M059J (cell line): ENCODE measurements around the gene CFAP73. TPM values are rescaled to one million over a fixed set of nuclear protein-coding genes. Genes with fewer than 3 reads are reported as not detected.

Experiments used
- DNase-seq: peaks from one replicate; pipeline ENCODE4 v3.0.0-alpha.2; 2012; ENCODE audit warnings: low read depth
- total RNA-seq: library from RNA; depleted of rRNA; stranded (reverse); fragments of >200 nt; shearing (Covaris generic); gene quantifications from 2 replicates; pipeline ENCODE4 v1.2.3, GENCODE V29; 2014

Gene CFAP73
- total RNA-seq, 1 experiment from 2014 or later, result not detected

DNA sequence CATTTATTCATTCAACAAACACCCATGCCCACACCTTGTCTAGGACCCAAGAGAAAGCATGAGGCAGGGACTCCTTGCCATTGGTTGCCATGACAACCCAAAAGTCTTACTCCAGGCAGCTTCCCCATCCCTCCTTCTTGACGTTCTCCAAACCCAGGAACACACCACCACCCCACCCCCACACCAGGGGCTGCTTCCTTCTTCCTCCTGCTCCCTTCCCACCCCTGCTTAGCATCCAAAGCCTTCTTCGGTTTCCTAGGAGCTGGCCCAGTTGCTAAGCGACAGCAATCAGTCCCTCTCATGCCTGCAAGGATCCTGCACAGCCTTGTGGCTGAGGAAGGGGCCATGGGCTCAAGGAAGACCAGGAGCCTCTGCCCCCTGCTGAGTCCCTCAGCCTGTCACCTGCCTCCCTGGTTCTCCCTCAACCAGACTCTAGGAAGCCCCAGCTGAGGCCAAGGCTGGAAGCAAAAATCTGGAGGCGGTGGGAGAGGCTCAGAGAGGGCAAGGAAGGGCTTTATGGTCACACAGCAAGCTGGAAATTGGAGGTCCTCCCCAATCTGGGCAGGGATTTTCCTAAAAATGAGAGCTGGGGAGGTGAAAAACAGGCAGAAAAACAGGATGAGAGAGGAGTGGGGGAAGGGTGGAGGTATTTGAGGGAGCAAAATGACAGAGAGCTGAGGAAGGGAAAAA is 29.4 kb upstream of the CFAP73 start:
- peak; percentile 24 for DNase-seq

GRCh38 chr12:113120670-113121370 is 28.7 kb upstream of the CFAP73 start:
- DNase-seq, result peak; percentile 39

DNA sequence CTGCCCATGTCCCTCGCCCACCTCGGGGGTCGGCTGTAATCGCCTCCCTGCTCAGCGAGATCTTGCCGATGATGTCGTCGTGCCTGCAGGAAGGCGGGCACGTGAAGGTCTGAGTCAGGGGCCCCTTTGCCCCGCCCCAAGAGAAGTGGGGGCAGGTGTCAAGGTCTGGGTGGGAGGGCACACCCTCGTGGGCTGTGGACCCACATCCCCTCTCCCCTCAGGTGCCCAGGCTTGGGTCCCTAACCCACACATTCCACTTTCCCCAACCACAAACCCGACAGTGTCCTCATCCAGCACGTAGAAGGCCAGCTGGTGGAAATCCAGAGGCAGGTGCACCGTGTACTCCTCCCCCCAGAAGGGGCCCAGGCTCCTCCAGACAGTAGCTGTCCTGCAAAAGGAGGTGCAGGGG is 21.7 kb upstream of the CFAP73 start:
- DNase-seq, result no peak

GRCh38 chr12:113128802-113129663 is 20.5 kb upstream of the CFAP73 start:
- no peak for DNase-seq

DNA sequence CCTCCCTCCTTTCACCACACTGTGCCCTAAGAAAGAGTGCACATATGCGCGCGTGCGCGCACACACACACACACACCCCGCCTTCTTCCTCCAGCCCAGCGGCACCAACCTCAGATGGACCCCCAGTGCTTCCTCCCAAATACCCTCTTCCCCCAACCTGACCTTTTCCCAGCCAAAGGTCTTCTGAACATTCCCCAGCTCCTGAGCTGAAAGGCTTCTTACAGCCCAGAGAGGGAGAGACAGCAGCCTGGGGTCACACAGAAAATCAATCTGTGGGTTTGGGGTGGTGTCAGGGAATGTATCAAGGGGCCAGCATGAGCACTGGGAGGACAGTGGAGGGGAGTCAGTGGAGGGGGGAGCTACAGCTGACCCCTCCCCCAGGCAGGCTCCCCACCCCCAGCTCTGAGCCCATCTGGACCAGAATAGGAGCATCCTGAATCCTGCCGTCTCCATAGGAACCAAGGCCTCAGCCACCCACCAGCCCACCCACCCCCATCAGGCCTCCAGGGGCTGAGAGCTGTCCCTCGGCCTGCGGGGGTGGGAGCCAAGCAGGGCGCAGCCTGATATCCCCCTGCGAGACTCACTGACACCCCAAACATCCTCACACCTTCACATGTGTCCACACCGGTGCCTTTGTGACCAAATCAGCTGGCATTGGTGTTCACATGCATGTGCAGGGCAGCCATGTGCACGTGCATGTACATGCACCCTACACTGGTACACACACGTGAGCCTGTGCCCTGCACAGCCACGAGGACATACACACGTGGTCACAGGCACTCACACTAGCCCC is 19.7 kb upstream of the CFAP73 start:
- DNase-seq, result no peak

DNA sequence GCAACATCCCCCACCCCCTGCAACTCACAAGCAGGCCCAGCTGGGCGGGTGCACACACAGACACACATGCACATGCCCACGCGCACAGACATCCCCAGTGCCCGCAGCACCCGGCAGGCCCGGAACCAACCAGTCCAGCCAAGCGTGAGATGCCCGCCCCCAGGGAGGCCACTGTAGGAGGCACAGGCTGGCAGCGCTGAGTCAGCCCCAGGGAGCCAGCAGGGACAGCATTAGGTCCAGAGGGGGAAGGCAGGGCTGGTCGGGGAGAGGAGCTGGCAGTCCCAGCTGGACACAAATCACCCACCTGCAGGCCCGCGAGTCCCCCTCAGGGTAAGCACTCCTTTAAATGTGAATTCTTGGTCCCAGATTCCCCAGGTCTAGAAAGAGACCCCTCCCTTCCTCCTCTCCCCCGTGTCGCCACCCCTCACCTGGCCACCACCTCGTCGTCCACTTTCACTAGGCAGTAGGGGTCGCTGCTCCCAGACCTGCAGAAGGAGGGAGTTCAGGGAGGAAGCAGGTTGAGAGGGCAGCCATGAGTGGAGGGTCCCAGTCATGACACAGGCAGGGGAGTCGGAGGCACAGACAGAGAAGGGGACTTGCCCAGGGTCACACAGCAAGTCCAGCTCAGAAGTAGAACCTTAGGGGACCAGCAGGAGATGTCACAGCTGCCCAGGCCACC is 18.9 kb upstream of the CFAP73 start:
- DNase-seq, result peak; percentile 72

DNA sequence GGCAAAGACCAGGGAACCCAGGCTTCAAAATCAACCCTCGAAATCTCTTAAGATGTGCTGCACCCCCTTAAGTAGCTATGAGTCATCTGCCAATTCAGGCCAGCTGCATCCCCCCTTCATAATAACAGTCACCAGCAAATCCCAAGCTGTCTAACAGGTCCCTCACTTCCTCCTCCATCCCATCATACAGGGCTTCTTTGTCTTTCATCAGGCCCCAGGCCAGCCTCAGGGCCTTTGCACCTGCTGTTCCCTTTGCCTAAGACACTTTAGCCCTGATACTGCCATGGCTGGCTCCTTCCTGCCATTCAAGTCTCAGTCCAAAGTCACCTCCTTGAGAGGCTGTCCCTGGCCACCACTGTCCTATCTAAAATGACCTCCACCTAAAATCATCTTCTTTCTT is 18.0 kb upstream of the CFAP73 start:
- DNase-seq, result no peak

DNA sequence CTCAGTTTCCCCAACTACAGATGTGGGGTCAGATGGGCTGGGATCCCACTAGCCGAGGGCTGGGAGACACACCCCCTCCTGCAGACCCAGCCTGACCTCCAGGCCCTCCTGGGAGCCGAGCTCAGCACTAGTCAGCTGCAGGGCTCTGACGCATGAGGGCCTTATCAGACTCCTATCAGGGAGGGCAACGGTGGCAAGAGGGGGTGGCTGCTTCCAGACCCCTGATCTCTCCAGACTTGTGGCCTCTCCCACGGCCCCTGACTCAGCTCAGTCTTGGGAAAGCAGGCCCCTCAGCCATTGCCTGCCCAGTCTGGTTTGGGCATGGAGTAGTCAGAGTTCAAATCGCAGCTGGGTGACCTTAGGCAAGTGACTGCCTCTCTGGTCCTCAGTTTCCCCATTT is 16.5 kb upstream of the CFAP73 start:
- no peak for DNase-seq

DNA sequence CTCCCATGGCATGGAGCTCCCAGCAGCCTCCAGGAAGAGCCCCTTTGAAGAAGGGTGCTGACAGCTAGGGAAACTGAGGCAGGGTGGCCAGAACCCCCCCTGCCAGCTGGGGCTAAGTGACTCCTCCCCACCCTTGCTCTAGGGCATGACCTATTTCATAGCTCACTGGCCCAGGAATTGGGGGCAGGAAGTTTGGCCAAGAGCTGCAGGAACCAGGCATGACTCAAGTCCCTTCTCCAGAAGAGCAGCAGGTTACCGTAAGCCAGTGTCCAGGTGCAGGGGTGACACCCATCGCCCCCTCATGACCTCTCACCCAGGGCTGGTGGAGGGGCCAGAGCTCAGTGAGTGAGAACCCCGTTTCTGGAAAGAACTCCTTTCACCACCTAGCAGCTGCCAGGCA is 15.9 kb upstream of the CFAP73 start:
- no peak for DNase-seq

DNA sequence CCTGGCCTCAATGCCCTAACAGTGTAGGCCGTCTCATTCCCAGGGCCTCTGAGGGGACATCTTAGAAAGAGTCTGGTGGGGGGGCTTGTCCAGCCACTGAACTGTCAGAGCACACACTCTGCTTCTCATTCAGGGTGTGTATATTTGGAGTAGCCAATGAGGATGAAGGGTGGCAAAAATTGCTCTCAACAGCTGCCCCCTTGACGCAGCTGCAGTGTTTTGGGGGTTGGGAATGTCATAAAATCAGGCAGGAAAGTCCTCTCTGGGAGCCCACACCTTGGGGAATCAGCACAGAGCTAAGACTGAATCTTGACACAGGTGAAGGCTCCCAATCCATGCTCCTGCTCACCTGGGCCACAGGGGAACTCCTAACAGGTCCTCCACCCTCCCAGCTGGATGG is 15.5 kb upstream of the CFAP73 start:
- DNase-seq, result no peak

DNA sequence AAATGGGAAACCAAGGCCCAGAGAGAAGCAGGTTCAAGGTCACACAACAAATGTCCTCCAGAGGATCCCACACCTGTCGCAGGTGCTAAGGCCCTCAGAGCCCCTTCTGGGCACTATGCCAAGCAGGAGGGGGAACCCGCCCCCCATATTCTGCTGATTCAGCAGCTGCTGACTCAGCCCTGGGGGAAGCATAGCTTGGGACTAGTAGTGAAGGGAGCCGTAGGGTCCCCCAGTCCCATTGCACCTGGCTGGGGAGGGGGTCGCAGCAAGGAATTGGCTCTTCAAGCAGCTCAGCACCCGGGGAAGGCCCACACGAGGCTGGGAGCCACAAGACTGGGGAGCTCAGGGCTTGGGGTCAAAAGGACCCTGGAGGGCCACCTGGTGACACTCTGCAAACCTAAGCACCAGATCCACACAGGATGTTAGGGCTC is 15.0 kb upstream of the CFAP73 start:
- DNase-seq, result no peak

DNA sequence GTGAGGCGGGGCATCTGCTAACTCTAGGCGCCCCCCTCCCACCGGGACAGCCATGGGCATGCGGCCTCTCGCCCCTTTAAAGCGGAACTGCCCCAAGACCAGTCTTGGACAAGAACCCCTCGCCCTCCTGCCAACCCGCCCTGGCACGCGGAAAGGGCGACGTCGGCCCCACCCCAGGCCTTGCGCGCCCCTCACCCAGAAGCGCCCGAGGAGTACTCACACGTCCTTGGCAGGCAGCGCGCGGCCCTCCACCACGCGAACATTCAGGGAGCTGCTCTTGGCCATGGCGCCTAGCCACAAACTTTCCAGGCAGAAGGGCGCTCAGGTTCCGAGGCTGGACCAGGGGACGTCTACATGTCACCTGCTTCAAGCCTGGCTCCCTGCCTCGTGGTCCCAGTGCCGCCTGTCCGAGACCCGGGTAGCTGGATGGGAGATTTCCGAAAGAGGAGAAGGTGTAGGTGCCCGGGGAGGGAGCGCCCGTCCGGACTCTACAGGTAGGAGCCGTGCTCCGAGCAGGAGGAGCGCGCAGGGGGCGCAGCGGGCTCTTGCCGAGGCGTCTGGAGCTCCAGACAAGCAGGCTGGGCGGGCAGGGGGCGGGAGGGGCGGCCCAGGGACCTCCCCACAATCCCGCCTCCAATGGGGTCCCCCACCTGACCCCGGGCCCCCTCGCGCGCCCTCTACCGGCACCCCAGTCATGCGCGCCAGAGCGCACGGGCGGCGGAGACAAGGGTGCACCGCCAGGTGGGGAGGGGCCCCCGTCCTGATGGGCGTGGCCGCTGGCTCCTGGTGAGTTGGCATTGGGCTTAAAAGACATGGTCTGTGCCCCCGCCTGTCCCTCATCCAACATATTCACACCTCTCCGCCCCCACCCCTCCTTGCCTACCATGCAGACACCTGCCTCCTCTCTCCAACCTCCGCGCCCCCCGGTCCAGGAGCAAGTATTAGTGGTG is 14.1 kb upstream of the CFAP73 start, which contains the start of gene RASAL1:
RASAL1 (minus strand) TSS at position 584 of the 950 bp plus-strand sequence; CDS start at position 285, 299 bp downstream.
- DNase-seq, result peak; percentile 40

DNA sequence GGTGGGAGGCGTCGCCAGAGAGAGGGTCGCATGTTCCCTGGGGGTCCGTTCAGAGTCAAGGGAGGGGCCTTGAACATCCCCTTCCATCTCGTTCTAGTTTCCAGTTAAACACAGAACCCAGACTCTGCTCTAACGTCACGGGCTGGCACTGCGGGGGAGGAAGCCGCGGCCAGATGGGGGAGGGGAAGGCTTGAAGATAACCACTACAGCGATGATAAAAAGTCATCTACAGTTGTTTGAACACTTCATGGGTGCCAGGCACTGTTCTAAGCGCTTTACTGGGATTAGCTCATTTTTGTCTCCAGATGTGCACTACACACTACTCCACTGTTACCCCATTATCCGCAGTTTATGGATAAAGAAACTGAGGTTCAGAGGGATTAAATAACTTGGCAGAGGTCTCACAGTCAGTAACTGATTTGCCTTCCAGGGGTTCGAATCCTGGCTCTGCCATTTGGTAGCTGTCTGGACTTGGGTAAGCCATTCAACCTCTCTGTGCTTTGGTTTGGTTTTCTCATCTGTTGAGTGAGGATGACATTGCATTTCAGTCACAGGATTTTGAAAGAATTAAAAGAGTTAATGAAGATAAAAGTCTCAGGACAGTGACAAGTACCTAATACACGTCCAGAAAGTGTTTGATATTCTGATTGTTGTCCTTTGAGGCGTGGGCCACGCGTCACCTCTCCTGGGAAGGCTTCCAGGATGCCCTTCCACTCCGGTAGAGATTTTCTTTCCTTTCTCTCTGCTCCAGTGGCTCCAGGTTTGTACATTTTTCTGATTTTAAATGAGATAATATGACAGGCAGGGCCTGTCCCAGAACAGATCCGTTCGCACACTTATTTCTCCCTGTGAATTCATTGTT is 13.2 kb upstream of the CFAP73 start:
- DNase-seq, result no peak

GRCh38 chr12:113136990-113137511 is 12.5 kb upstream of the CFAP73 start:
- DNase-seq, result no peak

DNA sequence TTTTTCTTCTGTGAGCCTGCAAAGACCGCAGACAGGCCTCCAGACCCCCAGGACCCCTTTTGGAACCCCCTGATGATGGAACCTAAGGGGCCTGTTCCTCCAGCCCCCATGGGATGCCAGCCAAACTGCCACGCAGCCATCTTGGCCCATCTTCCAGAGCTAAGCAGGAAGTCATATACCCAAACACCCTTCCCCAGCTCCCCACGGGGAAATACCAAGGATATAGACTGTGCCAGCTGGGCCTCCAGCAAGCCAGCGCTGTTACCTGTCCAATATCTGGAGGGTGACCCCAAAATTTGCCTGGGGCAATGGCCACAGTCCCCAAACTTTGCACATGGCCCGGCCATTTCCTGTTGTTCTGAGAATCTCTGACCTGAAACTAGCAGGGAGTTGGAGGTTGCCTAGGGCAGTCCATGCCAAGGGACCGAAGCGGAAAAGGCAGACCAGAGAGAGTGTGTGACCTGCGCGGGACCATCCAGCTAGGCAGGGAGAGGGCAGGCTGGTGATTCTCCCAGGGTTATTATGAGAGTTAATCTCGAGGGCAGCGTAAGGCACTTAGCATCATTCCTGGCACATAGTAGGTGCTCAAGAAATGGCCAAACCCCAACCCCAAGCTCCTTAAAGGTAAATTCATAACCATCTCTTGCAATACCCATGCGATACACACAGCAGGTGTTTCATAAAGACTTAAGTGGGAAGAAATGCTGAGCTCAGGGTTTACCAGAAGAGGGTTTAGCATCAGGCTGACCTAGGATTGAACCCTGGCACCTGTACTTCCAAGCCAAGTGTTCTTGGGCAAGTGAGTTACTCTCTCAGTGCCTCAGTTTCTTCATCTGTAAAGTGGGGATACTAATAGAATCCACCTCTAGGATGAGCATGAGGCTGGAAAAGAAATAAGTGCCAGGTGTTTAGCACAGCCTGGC is 11.4 kb upstream of the CFAP73 start:
- no peak for DNase-seq

- DNase-seq, result no peak
These were observed 10.7 kb upstream of the CFAP73 start for GRCh38 chr12:113138826-113139225.

DNA sequence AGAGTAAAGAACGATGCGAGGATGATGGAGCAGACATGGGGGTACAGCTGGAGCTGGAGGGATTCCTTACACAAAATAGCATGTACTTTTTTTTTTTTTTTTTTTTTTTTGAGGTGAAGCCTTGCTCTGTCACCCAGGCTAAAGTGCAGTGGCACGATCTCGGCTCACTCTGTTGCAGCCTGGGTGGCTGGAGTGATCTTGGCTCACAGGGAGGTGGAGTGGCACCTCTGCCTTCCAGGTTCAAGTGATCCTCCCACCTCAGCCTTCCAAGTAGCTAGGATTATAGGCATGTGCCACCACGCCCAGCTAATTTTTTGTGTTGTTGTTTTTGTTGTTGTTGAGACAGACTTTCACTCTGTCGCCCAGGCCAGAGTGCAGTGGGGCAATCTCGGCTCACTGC is 8.8 kb upstream of the CFAP73 start:
- DNase-seq, result no peak
